GM19193 (cell line): Measurements from ENCODE around the gene DSC3.

ENCODE experiments used
- POLR2A ChIP-seq: IDR thresholded peaks from 4 replicates; pipeline ENCODE4 v1.6.1; 2011; ENCODE audit not compliant: insufficient read depth, insufficient read length; ENCODE audit errors: extremely low read depth

Gene DSC3

GRCh38 chr18:30999186-30999585 lies 43.4 kb downstream of the DSC3 start:
- no peak for TF ChIP-seq POLR2A

- no peak for TF ChIP-seq POLR2A
Observed at GRCh38 chr18:30997223-30997622, 45.3 kb downstream of the DSC3 start.

GRCh38 chr18:30992231-30992630 lies 50.3 kb downstream of the DSC3 start:
- no peak for TF ChIP-seq POLR2A

DNA sequence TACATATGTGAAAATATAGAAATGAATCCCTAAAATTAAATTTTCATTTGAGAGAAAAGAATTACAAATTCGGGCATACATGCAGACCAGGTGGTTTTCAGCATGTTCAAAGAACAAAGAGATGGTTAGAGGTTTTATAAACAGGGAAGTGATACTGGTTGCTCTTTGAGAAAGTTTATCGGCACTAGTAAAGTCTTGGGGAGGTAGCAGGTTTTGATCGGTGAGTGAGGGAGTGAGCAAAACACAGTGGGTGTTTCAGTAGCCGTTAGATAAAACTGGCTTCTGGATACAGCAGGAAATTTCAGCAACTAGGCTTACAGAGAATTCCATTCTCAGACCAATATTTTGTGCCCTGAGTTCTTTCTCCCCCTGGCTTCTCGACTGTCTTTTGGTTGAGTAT lies 51.1 kb downstream of the DSC3 start:
- TF ChIP-seq POLR2A = no peak

- TF ChIP-seq POLR2A = no peak
Observed at GRCh38 chr18:30989141-30989540, 53.4 kb downstream of the DSC3 start.

- TF ChIP-seq POLR2A = no peak
Observed at GRCh38 chr18:30988440-30988839, 54.1 kb downstream of the DSC3 start.

GRCh38 chr18:30987467-30988241 lies 54.9 kb downstream of the DSC3 start:
- no peak for TF ChIP-seq POLR2A

DNA sequence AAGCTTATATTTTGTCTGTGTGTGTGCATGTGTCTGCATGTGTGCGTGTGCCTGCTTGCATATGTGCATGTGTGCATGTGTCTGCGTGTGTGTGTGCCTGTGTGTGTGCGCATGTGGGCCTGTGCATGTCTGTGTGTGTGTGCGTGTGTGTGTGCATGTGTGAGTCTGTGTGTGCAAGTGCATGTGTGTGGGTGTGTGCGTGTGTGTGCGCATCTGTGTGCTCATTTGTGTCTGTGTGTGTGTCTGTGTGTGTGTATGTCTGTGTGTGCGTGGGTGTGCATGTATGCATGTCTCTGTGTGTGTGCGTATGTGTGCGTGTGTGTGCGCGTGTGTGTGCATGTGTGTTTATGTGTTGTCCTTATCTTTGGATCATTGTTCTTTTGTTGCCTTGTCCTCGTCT lies 56.8 kb downstream of the DSC3 start:
- TF ChIP-seq POLR2A = no peak

GRCh38 chr18:30982285-30982992 lies 60.1 kb downstream of the DSC3 start:
- no peak for TF ChIP-seq POLR2A

DNA sequence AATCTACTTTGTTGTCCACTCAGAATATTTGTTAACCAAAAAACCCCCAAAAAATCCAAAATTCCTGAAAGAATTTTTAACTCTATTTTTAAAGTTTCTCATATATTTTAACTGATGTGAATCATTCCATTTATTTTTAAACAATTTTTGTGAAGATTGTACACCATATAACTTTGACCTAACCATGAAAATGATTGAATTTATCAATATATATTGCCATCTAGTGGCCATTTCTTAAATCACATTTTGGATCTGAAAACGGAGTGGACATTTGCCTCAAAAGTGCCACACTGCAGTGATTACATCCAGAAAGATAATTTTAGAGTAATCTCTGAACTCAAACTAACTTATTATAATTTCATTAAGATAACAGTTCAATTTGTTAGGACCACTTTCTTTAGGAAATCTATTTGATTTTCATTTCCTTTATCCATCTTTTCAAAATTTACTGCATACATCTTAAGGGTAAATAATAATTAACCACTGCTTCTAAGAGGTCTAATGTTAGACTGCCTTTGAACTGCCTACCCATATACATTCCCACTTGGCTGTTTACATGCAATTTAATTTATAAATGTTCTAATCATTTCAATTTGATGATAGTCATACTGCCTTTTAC lies 71.1 kb downstream of the DSC3 start:
- TF ChIP-seq POLR2A = no peak

DNA sequence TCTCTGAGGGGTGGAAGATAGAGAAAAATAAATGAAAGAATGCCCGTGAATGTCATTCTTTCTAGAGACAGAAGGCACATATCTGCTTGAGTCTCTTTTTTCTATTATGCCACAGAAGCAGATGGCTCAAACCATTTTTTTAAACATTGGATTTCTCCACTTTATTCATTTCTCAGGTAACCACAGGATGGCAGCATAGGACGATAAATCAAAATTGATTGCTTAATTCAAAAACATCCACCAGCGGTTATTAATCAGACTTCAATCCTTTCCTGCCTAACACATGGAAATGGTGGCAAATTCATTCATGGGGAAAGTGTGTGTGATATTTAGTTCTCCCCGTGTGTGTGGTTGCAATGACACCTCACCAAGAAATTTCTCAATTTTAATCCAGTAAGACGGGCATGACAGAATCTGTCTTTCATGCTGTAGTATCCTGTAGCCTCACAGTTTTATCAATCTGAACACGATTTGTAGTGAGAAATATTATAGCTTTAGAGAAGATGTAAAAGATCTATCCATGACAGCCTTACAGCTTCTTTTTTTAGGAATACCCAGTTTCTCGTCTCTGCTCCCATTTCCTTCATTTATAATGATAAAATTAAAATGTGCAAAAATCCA lies 72.2 kb downstream of the DSC3 start:
- TF ChIP-seq POLR2A = no peak

GRCh38 chr18:30969670-30970170 lies 72.8 kb downstream of the DSC3 start:
- no peak for TF ChIP-seq POLR2A

- TF ChIP-seq POLR2A = no peak
Observed at GRCh38 chr18:30967701-30968100, 74.8 kb downstream of the DSC3 start.

GRCh38 chr18:30965237-30965636 lies 77.3 kb downstream of the DSC3 start:
- TF ChIP-seq POLR2A = no peak

- TF ChIP-seq POLR2A = no peak
Observed at GRCh38 chr18:30960661-30961060, 81.9 kb downstream of the DSC3 start.

DNA sequence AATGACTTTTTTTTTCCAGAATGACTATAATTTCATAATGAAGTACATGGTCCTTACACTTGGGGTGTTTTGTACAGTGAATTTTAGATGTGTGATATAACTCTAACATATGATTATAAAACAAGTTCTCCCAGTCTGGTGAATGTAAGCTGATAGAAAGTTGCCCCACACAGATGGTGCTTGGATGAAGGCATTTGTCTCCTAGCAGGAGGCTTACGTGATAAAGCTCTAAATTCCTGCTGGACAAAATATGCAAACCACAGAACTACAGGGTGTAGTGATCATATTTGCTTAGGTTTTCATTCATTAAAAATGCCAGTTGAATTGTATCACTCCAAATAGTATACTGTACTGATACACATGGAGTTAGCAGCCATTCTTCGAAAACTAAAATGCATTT lies 85.5 kb downstream of the DSC3 start:
- no peak for TF ChIP-seq POLR2A

- no peak for TF ChIP-seq POLR2A
Observed at GRCh38 chr18:30954262-30954661, 88.3 kb downstream of the DSC3 start.
